Mesothelial cell of epicardium (in vitro differentiated cells): Measurements from ENCODE around the gene IPO4. TPM values are rescaled to one million over a fixed set of nuclear protein-coding genes. Genes with fewer than 3 reads are reported as not detected.
"Not testable (repeated sequence)": the region's sequence is repeated elsewhere in the genome, so short reads cannot be mapped to it uniquely, and the experiment has no call there.

Source experiments
- DNase-seq, 2 experiments: peaks; one replicate each; pipeline ENCODE4 v3.0.0; 2021; ENCODE audit warnings: low spot score in 2 of 2; ENCODE audit not compliant: unreplicated experiment in 2 of 2
- H3K27ac Mint-ChIP-seq: 2 replicates; pipeline ENCODE4 v1.8.0; 2021; ENCODE audit warnings: mixed read lengths
- H3K27me3 Mint-ChIP-seq: 2 replicates; pipeline ENCODE4 v1.8.0; 2021; ENCODE audit warnings: low read depth, mixed read lengths
- H3K36me3 Mint-ChIP-seq: 2 replicates; pipeline ENCODE4 v1.8.0; 2021; ENCODE audit warnings: mixed read lengths
- H3K4me1 Mint-ChIP-seq: 2 replicates; pipeline ENCODE4 v1.8.0; 2021; ENCODE audit warnings: mixed read lengths
- H3K4me3 Mint-ChIP-seq: 2 replicates; pipeline ENCODE4 v1.8.0; 2021; ENCODE audit warnings: mild to moderate bottlenecking, moderate library complexity, mixed read lengths
- H3K9me3 Mint-ChIP-seq: 2 replicates; pipeline ENCODE4 v1.8.0; 2021; ENCODE audit warnings: mixed read lengths
- CTCF ChIP-seq: fragments of 200-600 bp; sonication (generic); IDR thresholded peaks from one replicate; pipeline ENCODE4 v1.5.0; 2021; ENCODE audit warnings: antibody characterized with exemption; ENCODE audit not compliant: unreplicated experiment
- total RNA-seq: library from RNA; stranded (reverse); gene quantifications from 3 replicates; pipeline ENCODE4 v1.2.1, GENCODE V29; 2021

IPO4 gene
- total RNA-seq, 1 donor from 2014 or later, result 43.2 TPM

GRCh38 chr14:24219080-24219479, 30.5 kb upstream of the IPO4 start:
- Mint-ChIP-seq H3K36me3 (peaks cover 3% of the 10 kb centered on the region), H3K27ac (no peak overlapping the region), H3K4me3 (no peak overlapping the region), H3K4me1 (peaks cover 17% of the 10 kb centered on the region), H3K9me3 (no peaks in the 10 kb centered on the region), H3K27me3 (no peaks in the 10 kb centered on the region)
- DNase-seq, result no peak
- no peak for TF ChIP-seq CTCF

- DNase-seq, H3K27me3 Mint-ChIP-seq, H3K36me3 Mint-ChIP-seq, H3K9me3 Mint-ChIP-seq, H3K4me3 Mint-ChIP-seq: not testable (repeated sequence)
- Mint-ChIP-seq H3K4me1 (peaks cover 30% of the 10 kb centered on the region), H3K27ac (peak overlapping the region; percentile 32)
Measured at GRCh38 chr14:24216876-24217275, 28.3 kb upstream of the IPO4 start.

GRCh38 chr14:24216345-24216699, 27.7 kb upstream of the IPO4 start:
- Mint-ChIP-seq H3K27ac (peak overlapping the region; percentile 99), H3K36me3 (peaks cover 7% of the 10 kb centered on the region), H3K4me1 (peaks cover 35% of the 10 kb centered on the region), H3K4me3 (peak overlapping the region; percentile 91), H3K27me3 (no peaks in the 10 kb centered on the region), H3K9me3 (no peaks in the 10 kb centered on the region)
- DNase-seq, result no peak
- no peak for TF ChIP-seq CTCF

- TF ChIP-seq CTCF, result no peak
- H3K27ac Mint-ChIP-seq, result peak within 1 kb of the TSS; percentile 99
- peaks cover 8% of the 10 kb centered on the region for H3K36me3 Mint-ChIP-seq
- H3K4me1 Mint-ChIP-seq, result peaks cover 35% of the 10 kb centered on the region
- peak; percentile 42 to 74 for DNase-seq
- H3K4me3 Mint-ChIP-seq, result peak within 1 kb of the TSS; percentile 91
- H3K27me3 Mint-ChIP-seq, result no peaks in the 10 kb centered on the region
- no peaks in the 10 kb centered on the region for H3K9me3 Mint-ChIP-seq
Measured at GRCh38 chr14:24215495-24216344, 27.1 kb upstream of the IPO4 start, which contains the start of gene MDP1. Gene MDP1 (minus strand): TSS chr14:24216066. CDS start chr14:24215955, 111 bp downstream.

- DNase-seq, result no peak
- TF ChIP-seq CTCF, result no peak
- H3K27ac Mint-ChIP-seq, result peak overlapping the region; percentile 99
- peaks cover 16% of the 10 kb centered on the region for H3K36me3 Mint-ChIP-seq
- H3K27me3 Mint-ChIP-seq, result no peaks in the 10 kb centered on the region
- H3K9me3 Mint-ChIP-seq, result no peaks in the 10 kb centered on the region
- peak overlapping the region; percentile 78 for H3K4me3 Mint-ChIP-seq
- H3K4me1 Mint-ChIP-seq, result peaks cover 35% of the 10 kb centered on the region
Measured at GRCh38 chr14:24213866-24214662, 25.4 kb upstream of the IPO4 start.
